ENCODE results near the gene LYPD6B. TPM values are rescaled to one million over a fixed set of nuclear protein-coding genes. Genes with fewer than 3 reads are reported as not detected.

The LYPD6B gene
- total RNA-seq, 1 experiment from 2014 or later = 6.1 TPM

DNA sequence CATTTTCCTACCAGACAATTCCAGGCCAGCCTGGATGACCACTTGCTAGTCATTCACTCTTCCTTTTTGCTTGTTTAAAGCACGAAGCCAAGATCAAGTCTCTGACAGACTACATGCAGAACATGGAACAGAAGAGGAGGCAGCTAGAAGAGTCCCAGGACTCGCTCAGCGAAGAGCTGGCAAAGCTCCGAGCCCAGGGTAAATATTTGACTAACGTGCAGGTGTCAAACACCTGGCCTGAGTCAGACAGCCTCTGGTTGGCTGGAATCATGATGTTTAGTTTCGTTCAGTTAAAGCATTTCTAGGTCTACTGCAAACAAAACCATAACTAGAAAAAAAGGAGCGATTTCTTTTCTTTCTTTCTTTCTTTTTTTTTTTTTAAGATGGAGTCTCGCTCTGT, 44.2 kb upstream of the LYPD6B start:
- Histone ChIP-seq H3K27ac (ENCODE audit: low read depth, low read length) (no peak overlapping the region), H3K9me3 (ENCODE audit: control insufficient read depth in 1 of 2, insufficient read depth in 1 of 2, low read depth in 1 of 2, low read length in 2 of 2) (no peaks in the 10 kb centered on the region), H3K9me2 (ENCODE audit: insufficient read depth) (no peaks in the 10 kb centered on the region), H2AFZ (ENCODE audit: low read depth, low read length, poor library complexity, severe bottlenecking) (no peak overlapping the region), H3K79me2 (ENCODE audit: insufficient read depth, low read length) (no peaks in the 10 kb centered on the region), H3K36me3 (ENCODE audit: control insufficient read depth in 1 of 2, insufficient read depth in 2 of 2, low read length in 2 of 2) (no peaks in the 10 kb centered on the region), H3K4me2 (ENCODE audit: low read length) (no peak overlapping the region), H3K4me1 (ENCODE audit: control insufficient read depth in 1 of 2, insufficient read depth in 2 of 2, low read length in 2 of 2) (no peaks in the 10 kb centered on the region), H3K27me3 (ENCODE audit: insufficient read depth, low read length) (no peaks in the 10 kb centered on the region), H3K9ac (ENCODE audit: low read length) (no peak overlapping the region), H3K4me3 (replicated peaks in 1 of 2; ENCODE audit: low read depth in 1 of 2, low read length in 2 of 2) (no peak overlapping the region), H4K20me1 (ENCODE audit: insufficient read depth) (no peaks in the 10 kb centered on the region)
- TF ChIP-seq, protein P1, sequence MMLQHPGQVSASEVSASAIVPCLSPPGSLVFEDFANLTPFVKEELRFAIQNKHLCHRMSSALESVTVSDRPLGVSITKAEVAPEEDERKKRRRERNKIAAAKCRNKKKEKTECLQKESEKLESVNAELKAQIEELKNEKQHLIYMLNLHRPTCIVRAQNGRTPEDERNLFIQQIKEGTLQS (IDR thresholded peaks at IDR 0.05) = no peak
- TF ChIP-seq POLR2A (IDR thresholded peaks at IDR 0.05; ENCODE audit: borderline replicate concordance, extremely low read depth, insufficient read depth, insufficient read length) (no peak), EZH2 (IDR thresholded peaks at IDR 0.05) (no peak), JUND (IDR thresholded peaks at IDR 0.05) (no peak), POLR2AphosphoS5 (IDR thresholded peaks at IDR 0.05; ENCODE audit: low read depth, low read length) (no peak), FOSL1 (IDR thresholded peaks at IDR 0.05; ENCODE audit: low read depth) (no peak), TCF7L2 (IDR thresholded peaks at IDR 0.05; ENCODE audit: borderline replicate concordance, extremely low read depth, insufficient read depth, insufficient read length) (no peak), ZNF274 (IDR thresholded peaks at IDR 0.05; ENCODE audit: low read depth, low read length) (no peak)
- TF ChIP-seq, protein P2, sequence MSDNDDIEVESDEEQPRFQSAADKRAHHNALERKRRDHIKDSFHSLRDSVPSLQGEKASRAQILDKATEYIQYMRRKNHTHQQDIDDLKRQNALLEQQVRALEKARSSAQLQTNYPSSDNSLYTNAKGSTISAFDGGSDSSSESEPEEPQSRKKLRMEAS (IDR thresholded peaks at IDR 0.05) = no peak
- TF ChIP-seq, protein P3, sequence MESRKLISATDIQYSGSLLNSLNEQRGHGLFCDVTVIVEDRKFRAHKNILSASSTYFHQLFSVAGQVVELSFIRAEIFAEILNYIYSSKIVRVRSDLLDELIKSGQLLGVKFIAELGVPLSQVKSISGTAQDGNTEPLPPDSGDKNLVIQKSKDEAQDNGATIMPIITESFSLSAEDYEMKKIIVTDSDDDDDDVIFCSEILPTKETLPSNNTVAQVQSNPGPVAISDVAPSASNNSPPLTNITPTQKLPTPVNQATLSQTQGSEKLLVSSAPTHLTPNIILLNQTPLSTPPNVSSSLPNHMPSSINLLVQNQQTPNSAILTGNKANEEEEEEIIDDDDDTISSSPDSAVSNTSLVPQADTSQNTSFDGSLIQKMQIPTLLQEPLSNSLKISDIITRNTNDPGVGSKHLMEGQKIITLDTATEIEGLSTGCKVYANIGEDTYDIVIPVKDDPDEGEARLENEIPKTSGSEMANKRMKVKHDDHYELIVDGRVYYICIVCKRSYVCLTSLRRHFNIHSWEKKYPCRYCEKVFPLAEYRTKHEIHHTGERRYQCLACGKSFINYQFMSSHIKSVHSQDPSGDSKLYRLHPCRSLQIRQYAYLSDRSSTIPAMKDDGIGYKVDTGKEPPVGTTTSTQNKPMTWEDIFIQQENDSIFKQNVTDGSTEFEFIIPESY (IDR thresholded peaks at IDR 0.05; ENCODE audit: extremely low read depth, insufficient replicate concordance, low read length) = no peak
- TF ChIP-seq, protein P4, sequence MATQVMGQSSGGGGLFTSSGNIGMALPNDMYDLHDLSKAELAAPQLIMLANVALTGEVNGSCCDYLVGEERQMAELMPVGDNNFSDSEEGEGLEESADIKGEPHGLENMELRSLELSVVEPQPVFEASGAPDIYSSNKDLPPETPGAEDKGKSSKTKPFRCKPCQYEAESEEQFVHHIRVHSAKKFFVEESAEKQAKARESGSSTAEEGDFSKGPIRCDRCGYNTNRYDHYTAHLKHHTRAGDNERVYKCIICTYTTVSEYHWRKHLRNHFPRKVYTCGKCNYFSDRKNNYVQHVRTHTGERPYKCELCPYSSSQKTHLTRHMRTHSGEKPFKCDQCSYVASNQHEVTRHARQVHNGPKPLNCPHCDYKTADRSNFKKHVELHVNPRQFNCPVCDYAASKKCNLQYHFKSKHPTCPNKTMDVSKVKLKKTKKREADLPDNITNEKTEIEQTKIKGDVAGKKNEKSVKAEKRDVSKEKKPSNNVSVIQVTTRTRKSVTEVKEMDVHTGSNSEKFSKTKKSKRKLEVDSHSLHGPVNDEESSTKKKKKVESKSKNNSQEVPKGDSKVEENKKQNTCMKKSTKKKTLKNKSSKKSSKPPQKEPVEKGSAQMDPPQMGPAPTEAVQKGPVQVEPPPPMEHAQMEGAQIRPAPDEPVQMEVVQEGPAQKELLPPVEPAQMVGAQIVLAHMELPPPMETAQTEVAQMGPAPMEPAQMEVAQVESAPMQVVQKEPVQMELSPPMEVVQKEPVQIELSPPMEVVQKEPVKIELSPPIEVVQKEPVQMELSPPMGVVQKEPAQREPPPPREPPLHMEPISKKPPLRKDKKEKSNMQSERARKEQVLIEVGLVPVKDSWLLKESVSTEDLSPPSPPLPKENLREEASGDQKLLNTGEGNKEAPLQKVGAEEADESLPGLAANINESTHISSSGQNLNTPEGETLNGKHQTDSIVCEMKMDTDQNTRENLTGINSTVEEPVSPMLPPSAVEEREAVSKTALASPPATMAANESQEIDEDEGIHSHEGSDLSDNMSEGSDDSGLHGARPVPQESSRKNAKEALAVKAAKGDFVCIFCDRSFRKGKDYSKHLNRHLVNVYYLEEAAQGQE (IDR thresholded peaks at IDR 0.05; ENCODE audit: low read depth) = no peak
- ChIA-PET RAD21 (ENCODE audit: low non-redundant PET in 1 of 2, low total read pairs in 2 of 2, uncharacterized antibody in 2 of 2, unreplicated experiment in 2 of 2) (no interaction called here), CTCF (no interaction called here), POLR2A (no interaction called here)
- intact Hi-C loops (cut with micrococcal nuclease) = loop anchor here (5.0 kb wide), 2 partner anchors 67 to 487 kb away; no protein-coding TSS in a partner anchor
- DNase-seq (ENCODE audit: low read depth, low spot score) (no peak), ATAC-seq (no peak)
- no TSS peak for BruUV-seq (replicated peaks)
